Testis (tissue), 2 donors: ENCODE results near the gene MYDGF.

Experiments
- CTCF ChIP-seq, 3 experiments: fragments of 450-650 bp in 2 of 3; fragments of 200-600 bp in 1 of 3; sonication (generic) in 1 of 3; IDR thresholded peaks; one replicate each; pipeline ENCODE4 v1.5.1; 2016 to 2019; ENCODE audit warnings: antibody characterized with exemption in 3 of 3, mild to moderate bottlenecking in 2 of 3, moderate library complexity in 1 of 3
- POLR2A ChIP-seq: fragments of 450-650 bp; IDR thresholded peaks from one replicate; pipeline ENCODE4 v1.6.1; 2017; ENCODE audit warnings: antibody characterized with exemption, mild to moderate bottlenecking, moderate library complexity

DNA sequence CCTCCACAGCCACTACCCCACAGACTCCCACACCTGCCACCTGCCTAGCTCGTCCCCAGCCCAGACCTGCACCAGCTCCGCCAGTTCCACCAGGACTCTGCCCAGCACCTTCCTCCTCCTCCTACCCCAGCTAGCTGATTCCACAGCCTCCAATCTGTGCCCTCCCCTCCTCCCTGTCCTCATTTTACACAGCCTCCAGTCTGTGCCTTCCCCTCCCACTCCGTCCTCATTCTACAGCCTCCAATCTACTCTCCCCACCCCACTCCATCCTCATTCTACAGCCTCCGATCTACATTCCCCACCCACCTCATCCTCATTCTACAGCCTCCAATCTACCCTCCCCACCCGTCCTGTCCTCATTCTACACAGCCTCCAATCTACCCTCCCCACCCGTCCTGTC, 7.3 kb downstream of the MYDGF start:
- TF ChIP-seq CTCF (IDR thresholded peaks at IDR 0.05) (no peak), POLR2A (no peak)
